ENCODE measurements around the gene SGTB. TPM values are rescaled to one million over a fixed set of nuclear protein-coding genes. Genes with fewer than 3 reads are reported as not detected.

The SGTB gene
- total RNA-seq, 1 experiment from 2014 or later, result 13.5 TPM

DNA sequence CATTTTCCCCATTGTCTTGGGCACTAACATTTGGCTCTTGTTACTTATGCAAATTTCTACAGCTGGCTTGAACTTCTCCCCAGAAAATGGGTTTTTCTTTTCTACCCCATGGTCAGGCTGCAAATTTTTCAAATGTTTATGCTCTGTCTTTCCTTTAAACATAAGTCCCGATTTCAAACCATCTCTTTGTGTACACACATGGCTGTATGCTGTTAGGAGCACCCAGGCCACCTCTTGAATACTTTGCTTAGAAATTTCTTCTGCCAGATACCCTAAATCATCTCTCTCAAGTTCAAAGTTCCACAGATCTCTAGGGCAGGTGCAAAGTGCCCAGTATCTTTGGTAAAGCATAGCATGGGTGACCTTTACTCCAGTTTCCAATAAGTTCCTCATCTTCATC is 45.7 kb upstream of the SGTB start:
- H3K4me1 Mint-ChIP-seq, result peaks cover 18% of the 10 kb centered on the region
- TF ChIP-seq RORB (CRISPR knock-in tag; IDR thresholded peaks at IDR 0.05), result no peak
- TF ChIP-seq FOXK1 (CRISPR knock-in tag; IDR thresholded peaks at IDR 0.05), result no peak
- H3K9me3 Mint-ChIP-seq, result peaks cover 15% of the 10 kb centered on the region
- peak overlapping the region; percentile 61 for H3K27ac Mint-ChIP-seq
- DNase-seq (ENCODE audit: low spot score) (no peak), ATAC-seq (no peak)
- H3K36me3 Mint-ChIP-seq, result peaks cover 48% of the 10 kb centered on the region
- CTCF ChIA-PET, result no interaction called here
- H3K4me3 Mint-ChIP-seq, result no peak overlapping the region
- no peaks in the 10 kb centered on the region for H3K27me3 Mint-ChIP-seq (ENCODE audit: low read depth)
- POLR2A ChIA-PET, result no interaction called here

DNA sequence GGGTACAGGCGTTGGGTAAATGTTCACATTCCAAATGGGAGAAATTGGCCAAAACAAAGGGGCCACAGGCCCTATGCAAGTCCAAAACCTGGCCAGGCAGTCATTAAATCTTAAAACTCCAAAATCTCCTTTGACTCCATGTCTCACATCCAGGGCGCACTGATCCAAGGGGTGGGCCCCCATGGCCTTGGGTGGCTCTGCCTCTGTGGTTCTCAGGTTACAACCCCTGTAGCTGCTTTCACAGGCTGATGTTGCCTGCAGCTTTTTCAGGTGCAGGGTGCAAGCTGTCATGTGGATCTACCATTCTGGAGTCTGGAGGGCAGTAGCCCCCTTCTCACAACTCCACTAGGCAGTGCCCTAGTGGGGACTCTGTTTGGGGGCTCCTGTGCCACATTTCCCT is 44.9 kb upstream of the SGTB start:
- CTCF ChIA-PET, result no interaction called here
- ATAC-seq, result peak; percentile 57
- POLR2A ChIA-PET, result no interaction called here

DNA sequence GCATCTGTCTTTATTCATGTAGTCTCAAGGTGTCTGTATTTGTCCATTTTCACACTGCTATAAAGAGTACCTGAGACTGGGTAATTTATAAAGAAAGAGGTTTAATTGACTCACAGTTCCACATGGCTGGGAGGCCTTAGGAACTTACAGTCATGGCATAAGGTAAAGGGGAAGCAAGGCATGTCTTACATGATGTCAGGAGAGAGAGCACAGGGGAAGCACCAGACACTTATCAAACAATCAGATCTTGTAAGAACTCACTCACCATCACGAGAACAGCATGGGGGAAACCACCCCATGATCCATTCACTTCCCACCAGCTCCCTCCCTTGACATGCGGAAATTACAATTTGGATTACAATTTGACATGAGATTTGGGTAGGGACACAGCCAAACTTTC is 44.3 kb upstream of the SGTB start:
- H3K9me3 Mint-ChIP-seq, result peaks cover 15% of the 10 kb centered on the region
- CTCF ChIA-PET, result no interaction called here
- peaks cover 18% of the 10 kb centered on the region for H3K4me1 Mint-ChIP-seq
- peak overlapping the region; percentile 15; the same call in 1 of the 2 replicates for H3K27ac Mint-ChIP-seq
- H3K27me3 Mint-ChIP-seq (ENCODE audit: low read depth), result no peaks in the 10 kb centered on the region
- DNase-seq (ENCODE audit: low spot score) (no peak), ATAC-seq (no peak)
- POLR2A ChIA-PET, result no interaction called here
- H3K4me3 Mint-ChIP-seq, result no peak overlapping the region
- H3K36me3 Mint-ChIP-seq, result peaks cover 44% of the 10 kb centered on the region
- TF ChIP-seq EMX1 (CRISPR knock-in tag; IDR thresholded peaks at IDR 0.05) (no peak), ZBTB21 (CRISPR knock-in tag; IDR thresholded peaks at IDR 0.05; ENCODE audit: borderline replicate concordance) (no peak), GRHL2 (CRISPR knock-in tag; IDR thresholded peaks at IDR 0.05; ENCODE audit: insufficient replicate concordance, severe bottlenecking) (no peak), SMAD3 (CRISPR knock-in tag; IDR thresholded peaks at IDR 0.05; ENCODE audit: borderline replicate concordance) (no peak), MYBL2 (CRISPR knock-in tag; IDR thresholded peaks at IDR 0.05) (no peak), ETV6 (CRISPR knock-in tag; IDR thresholded peaks at IDR 0.05) (no peak), FOXK1 (CRISPR knock-in tag; IDR thresholded peaks at IDR 0.05) (no peak), ATF1 (CRISPR knock-in tag; IDR thresholded peaks at IDR 0.05) (no peak), SMAD4 (CRISPR knock-in tag; IDR thresholded peaks at IDR 0.05) (no peak)
- TF ChIP-seq, protein P1, sequence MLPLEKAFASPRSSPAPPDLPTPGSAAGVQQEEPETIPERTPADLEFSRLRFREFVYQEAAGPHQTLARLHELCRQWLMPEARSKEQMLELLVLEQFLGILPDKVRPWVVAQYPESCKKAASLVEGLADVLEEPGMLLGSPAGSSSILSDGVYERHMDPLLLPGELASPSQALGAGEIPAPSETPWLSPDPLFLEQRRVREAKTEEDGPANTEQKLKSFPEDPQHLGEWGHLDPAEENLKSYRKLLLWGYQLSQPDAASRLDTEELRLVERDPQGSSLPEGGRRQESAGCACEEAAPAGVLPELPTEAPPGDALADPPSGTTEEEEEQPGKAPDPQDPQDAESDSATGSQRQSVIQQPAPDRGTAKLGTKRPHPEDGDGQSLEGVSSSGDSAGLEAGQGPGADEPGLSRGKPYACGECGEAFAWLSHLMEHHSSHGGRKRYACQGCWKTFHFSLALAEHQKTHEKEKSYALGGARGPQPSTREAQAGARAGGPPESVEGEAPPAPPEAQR (CRISPR knock-in tag; IDR thresholded peaks at IDR 0.05), result no peak
- TF ChIP-seq, protein P2, sequence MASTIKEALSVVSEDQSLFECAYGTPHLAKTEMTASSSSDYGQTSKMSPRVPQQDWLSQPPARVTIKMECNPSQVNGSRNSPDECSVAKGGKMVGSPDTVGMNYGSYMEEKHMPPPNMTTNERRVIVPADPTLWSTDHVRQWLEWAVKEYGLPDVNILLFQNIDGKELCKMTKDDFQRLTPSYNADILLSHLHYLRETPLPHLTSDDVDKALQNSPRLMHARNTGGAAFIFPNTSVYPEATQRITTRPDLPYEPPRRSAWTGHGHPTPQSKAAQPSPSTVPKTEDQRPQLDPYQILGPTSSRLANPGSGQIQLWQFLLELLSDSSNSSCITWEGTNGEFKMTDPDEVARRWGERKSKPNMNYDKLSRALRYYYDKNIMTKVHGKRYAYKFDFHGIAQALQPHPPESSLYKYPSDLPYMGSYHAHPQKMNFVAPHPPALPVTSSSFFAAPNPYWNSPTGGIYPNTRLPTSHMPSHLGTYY (CRISPR knock-in tag; IDR thresholded peaks at IDR 0.05), result no peak
- TF ChIP-seq, protein P3, sequence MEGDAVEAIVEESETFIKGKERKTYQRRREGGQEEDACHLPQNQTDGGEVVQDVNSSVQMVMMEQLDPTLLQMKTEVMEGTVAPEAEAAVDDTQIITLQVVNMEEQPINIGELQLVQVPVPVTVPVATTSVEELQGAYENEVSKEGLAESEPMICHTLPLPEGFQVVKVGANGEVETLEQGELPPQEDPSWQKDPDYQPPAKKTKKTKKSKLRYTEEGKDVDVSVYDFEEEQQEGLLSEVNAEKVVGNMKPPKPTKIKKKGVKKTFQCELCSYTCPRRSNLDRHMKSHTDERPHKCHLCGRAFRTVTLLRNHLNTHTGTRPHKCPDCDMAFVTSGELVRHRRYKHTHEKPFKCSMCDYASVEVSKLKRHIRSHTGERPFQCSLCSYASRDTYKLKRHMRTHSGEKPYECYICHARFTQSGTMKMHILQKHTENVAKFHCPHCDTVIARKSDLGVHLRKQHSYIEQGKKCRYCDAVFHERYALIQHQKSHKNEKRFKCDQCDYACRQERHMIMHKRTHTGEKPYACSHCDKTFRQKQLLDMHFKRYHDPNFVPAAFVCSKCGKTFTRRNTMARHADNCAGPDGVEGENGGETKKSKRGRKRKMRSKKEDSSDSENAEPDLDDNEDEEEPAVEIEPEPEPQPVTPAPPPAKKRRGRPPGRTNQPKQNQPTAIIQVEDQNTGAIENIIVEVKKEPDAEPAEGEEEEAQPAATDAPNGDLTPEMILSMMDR (IDR thresholded peaks at IDR 0.05), result no peak

More for the DNA sequence above, 44.9 kb upstream of the SGTB start:
- TF ChIP-seq GABPB1 (CRISPR knock-in tag; IDR thresholded peaks at IDR 0.05) (no peak), FOXJ3 (CRISPR knock-in tag; IDR thresholded peaks at IDR 0.05; ENCODE audit: borderline replicate concordance) (no peak), RELA (CRISPR knock-in tag; IDR thresholded peaks at IDR 0.05; ENCODE audit: borderline replicate concordance) (no peak), ZNF232 (CRISPR knock-in tag; IDR thresholded peaks at IDR 0.05) (no peak), ZNF219 (CRISPR knock-in tag; IDR thresholded peaks at IDR 0.05; ENCODE audit: borderline replicate concordance) (no peak), ESRRA (CRISPR knock-in tag; IDR thresholded peaks at IDR 0.05; ENCODE audit: borderline replicate concordance) (no peak), PRRX2 (CRISPR knock-in tag; IDR thresholded peaks at IDR 0.05) (no peak), CREB1 (CRISPR knock-in tag; IDR thresholded peaks at IDR 0.05) (no peak)
- TF ChIP-seq, protein P4, sequence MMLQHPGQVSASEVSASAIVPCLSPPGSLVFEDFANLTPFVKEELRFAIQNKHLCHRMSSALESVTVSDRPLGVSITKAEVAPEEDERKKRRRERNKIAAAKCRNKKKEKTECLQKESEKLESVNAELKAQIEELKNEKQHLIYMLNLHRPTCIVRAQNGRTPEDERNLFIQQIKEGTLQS (CRISPR knock-in tag; conservative IDR thresholded peaks at IDR 0.05), result no peak
- TF ChIP-seq, protein P5, sequence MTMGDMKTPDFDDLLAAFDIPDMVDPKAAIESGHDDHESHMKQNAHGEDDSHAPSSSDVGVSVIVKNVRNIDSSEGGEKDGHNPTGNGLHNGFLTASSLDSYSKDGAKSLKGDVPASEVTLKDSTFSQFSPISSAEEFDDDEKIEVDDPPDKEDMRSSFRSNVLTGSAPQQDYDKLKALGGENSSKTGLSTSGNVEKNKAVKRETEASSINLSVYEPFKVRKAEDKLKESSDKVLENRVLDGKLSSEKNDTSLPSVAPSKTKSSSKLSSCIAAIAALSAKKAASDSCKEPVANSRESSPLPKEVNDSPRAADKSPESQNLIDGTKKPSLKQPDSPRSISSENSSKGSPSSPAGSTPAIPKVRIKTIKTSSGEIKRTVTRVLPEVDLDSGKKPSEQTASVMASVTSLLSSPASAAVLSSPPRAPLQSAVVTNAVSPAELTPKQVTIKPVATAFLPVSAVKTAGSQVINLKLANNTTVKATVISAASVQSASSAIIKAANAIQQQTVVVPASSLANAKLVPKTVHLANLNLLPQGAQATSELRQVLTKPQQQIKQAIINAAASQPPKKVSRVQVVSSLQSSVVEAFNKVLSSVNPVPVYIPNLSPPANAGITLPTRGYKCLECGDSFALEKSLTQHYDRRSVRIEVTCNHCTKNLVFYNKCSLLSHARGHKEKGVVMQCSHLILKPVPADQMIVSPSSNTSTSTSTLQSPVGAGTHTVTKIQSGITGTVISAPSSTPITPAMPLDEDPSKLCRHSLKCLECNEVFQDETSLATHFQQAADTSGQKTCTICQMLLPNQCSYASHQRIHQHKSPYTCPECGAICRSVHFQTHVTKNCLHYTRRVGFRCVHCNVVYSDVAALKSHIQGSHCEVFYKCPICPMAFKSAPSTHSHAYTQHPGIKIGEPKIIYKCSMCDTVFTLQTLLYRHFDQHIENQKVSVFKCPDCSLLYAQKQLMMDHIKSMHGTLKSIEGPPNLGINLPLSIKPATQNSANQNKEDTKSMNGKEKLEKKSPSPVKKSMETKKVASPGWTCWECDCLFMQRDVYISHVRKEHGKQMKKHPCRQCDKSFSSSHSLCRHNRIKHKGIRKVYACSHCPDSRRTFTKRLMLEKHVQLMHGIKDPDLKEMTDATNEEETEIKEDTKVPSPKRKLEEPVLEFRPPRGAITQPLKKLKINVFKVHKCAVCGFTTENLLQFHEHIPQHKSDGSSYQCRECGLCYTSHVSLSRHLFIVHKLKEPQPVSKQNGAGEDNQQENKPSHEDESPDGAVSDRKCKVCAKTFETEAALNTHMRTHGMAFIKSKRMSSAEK (CRISPR knock-in tag; IDR thresholded peaks at IDR 0.05; ENCODE audit: borderline replicate concordance), result no peak
- TF ChIP-seq, protein P6, sequence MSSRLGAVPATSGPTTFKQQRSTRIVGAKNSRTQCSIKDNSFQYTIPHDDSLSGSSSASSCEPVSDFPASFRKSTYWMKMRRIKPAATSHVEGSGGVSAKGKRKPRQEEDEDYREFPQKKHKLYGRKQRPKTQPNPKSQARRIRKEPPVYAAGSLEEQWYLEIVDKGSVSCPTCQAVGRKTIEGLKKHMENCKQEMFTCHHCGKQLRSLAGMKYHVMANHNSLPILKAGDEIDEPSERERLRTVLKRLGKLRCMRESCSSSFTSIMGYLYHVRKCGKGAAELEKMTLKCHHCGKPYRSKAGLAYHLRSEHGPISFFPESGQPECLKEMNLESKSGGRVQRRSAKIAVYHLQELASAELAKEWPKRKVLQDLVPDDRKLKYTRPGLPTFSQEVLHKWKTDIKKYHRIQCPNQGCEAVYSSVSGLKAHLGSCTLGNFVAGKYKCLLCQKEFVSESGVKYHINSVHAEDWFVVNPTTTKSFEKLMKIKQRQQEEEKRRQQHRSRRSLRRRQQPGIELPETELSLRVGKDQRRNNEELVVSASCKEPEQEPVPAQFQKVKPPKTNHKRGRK (CRISPR knock-in tag; IDR thresholded peaks at IDR 0.05; ENCODE audit: borderline replicate concordance), result no peak
- H3K4me1 Mint-ChIP-seq, result peaks cover 18% of the 10 kb centered on the region
- no peak overlapping the region for H3K27ac Mint-ChIP-seq
- no peak overlapping the region for H3K4me3 Mint-ChIP-seq
- H3K9me3 Mint-ChIP-seq, result peaks cover 15% of the 10 kb centered on the region
- DNase-seq (ENCODE audit: low spot score), result peak; percentile 12
- peaks cover 44% of the 10 kb centered on the region for H3K36me3 Mint-ChIP-seq
- no peaks in the 10 kb centered on the region for H3K27me3 Mint-ChIP-seq (ENCODE audit: low read depth)

Measured in WTC11 (cell line).